HG03039 (cell line): ENCODE data around the gene MAFB.

Experiments
- ATAC-seq: cut with Tn5 transposase; IDR thresholded peaks from one replicate; pipeline ENCODE4 v1.9.1; 2021; ENCODE audit warnings: mild to moderate bottlenecking, moderate library complexity; ENCODE audit not compliant: unreplicated experiment

Gene MAFB

GRCh38 chr20:40703975-40704530, 15.0 kb upstream of the MAFB start:
- ATAC-seq: no peak

GRCh38 chr20:40702504-40702903, 13.5 kb upstream of the MAFB start:
- ATAC-seq: no peak

- ATAC-seq: no peak
Measured at GRCh38 chr20:40698744-40699143, 9.7 kb upstream of the MAFB start.

- no peak for ATAC-seq
Measured at GRCh38 chr20:40698281-40698680, 9.2 kb upstream of the MAFB start.

GRCh38 chr20:40697541-40697940, 8.5 kb upstream of the MAFB start:
- no peak for ATAC-seq

- ATAC-seq: no peak
Measured at GRCh38 chr20:40695214-40695613, 6.2 kb upstream of the MAFB start.

GRCh38 chr20:40694246-40694645, 5.2 kb upstream of the MAFB start:
- ATAC-seq: no peak

- ATAC-seq: no peak
Measured at GRCh38 chr20:40692240-40693011, 3.4 kb upstream of the MAFB start.

GRCh38 chr20:40691566-40692239, 2.7 kb upstream of the MAFB start:
- no peak for ATAC-seq

- ATAC-seq: no peak
Measured at GRCh38 chr20:40690836-40691565, 2.0 kb upstream of the MAFB start.

GRCh38 chr20:40689943-40690835, 1.2 kb upstream of the MAFB start:
- ATAC-seq: no peak

- no peak for ATAC-seq
Measured at GRCh38 chr20:40688129-40689099, 622 bp downstream of the MAFB start.

GRCh38 chr20:40687384-40688128, 1.5 kb downstream of the MAFB start:
- ATAC-seq: no peak

GRCh38 chr20:40686893-40687292, 2.1 kb downstream of the MAFB start:
- ATAC-seq: no peak

GRCh38 chr20:40686434-40686882, 2.6 kb downstream of the MAFB start:
- ATAC-seq: no peak

- ATAC-seq: no peak
Measured at GRCh38 chr20:40685349-40685748, 3.7 kb downstream of the MAFB start.

- ATAC-seq: no peak
Measured at GRCh38 chr20:40683894-40684268, 5.2 kb downstream of the MAFB start.

GRCh38 chr20:40683221-40683893, 5.7 kb downstream of the MAFB start:
- ATAC-seq: no peak
